HEK293 (cell line): ENCODE data around the gene CDK19.

ENCODE experiments used
- CTCF ChIA-PET: fragments of 350-600 bp; formaldehyde crosslinking; extraction: SDS; loops from one replicate; lab custom pipeline; 2021; ENCODE audit warnings: antibody characterized with exemption; lab: Yijun Ruan, JAX
- POLR2A ChIA-PET: fragments of 300-600 bp; formaldehyde crosslinking; extraction: SDS; loops from one replicate; lab custom pipeline; 2020; ENCODE audit warnings: antibody characterized with exemption, inconsistent platforms; lab: Yijun Ruan, JAX
- H3K27ac ChIP-seq: fragments of 200-500 bp; sonication (Bioruptor generic); 2 replicates; pipeline ENCODE4 v1.5.1; 2014; ENCODE audit warnings: low read depth, low read length, control low read depth, inconsistent platforms; ENCODE audit errors: extremely low read depth
- H3K36me3 ChIP-seq, 2 experiments: fragments of 200-500 bp in 1 of 2; sonication (Bioruptor generic) in 1 of 2; 1 replicate in 1 of 2; 2 replicates in 1 of 2; pipeline ENCODE4 v1.5.1; 2014 to 2017; ENCODE audit warnings: inconsistent platforms in 2 of 2, low read length in 2 of 2; ENCODE audit not compliant: control insufficient read depth in 2 of 2, insufficient read depth in 1 of 2
- H3K4me1 ChIP-seq: fragments of 200-500 bp; sonication (Bioruptor generic); 2 replicates; pipeline ENCODE4 v1.5.1; 2014; ENCODE audit warnings: mild to moderate bottlenecking, low read length, inconsistent platforms; ENCODE audit not compliant: control insufficient read depth, insufficient read depth
- H3K4me3 ChIP-seq: 2 replicates; pipeline ENCODE4 v1.5.1; 2011; ENCODE audit warnings: low read depth, mild to moderate bottlenecking, control low read depth, low read length, moderate library complexity
- H3K9me3 ChIP-seq: fragments of 200-500 bp; sonication (Bioruptor generic); 2 replicates; pipeline ENCODE4 v1.5.1; 2014; ENCODE audit warnings: low read depth, low read length, inconsistent platforms; ENCODE audit not compliant: control insufficient read depth, insufficient read depth
- HOXD13 ChIP-seq: sonication (generic); formaldehyde crosslinking; IDR thresholded peaks from 2 replicates; pipeline ENCODE4 v1.8.0; 2022; ENCODE audit warnings: missing genetic modification reagents, borderline replicate concordance
- KLF16 ChIP-seq: fragments of 450-650 bp; formaldehyde crosslinking; IDR thresholded peaks from 2 replicates; pipeline ENCODE4 v1.5.1; 2017; ENCODE audit warnings: missing biosample characterization, missing genetic modification characterization
- KLF8 ChIP-seq: fragments of 450-650 bp; formaldehyde crosslinking; IDR thresholded peaks from 2 replicates; pipeline ENCODE4 v1.5.1; 2016; ENCODE audit warnings: missing biosample characterization, missing genetic modification characterization
- OSR2 ChIP-seq: fragments of 450-650 bp; formaldehyde crosslinking; IDR thresholded peaks from 2 replicates; pipeline ENCODE4 v1.5.1; 2016; ENCODE audit warnings: missing biosample characterization, missing genetic modification characterization
- SCRT2 ChIP-seq: fragments of 450-650 bp; formaldehyde crosslinking; IDR thresholded peaks from 2 replicates; pipeline ENCODE4 v1.5.1; 2016; ENCODE audit warnings: missing biosample characterization, missing genetic modification characterization
- SETDB1 ChIP-seq: IDR thresholded peaks from one replicate; pipeline ENCODE4 v1.6.1; 2017; ENCODE audit warnings: mild to moderate bottlenecking, low read length, moderate library complexity, mixed read lengths; ENCODE audit not compliant: insufficient read length
- SP2 ChIP-seq: fragments of 450-650 bp; formaldehyde crosslinking; IDR thresholded peaks from 2 replicates; pipeline ENCODE4 v1.5.1; 2016; ENCODE audit warnings: missing biosample characterization, missing genetic modification characterization
- SP3 ChIP-seq: fragments of 450-650 bp; formaldehyde crosslinking; IDR thresholded peaks from 2 replicates; pipeline ENCODE4 v1.5.1; 2016; ENCODE audit warnings: missing biosample characterization, missing genetic modification characterization
- SP7 ChIP-seq: fragments of 450-650 bp; formaldehyde crosslinking; IDR thresholded peaks from 2 replicates; pipeline ENCODE4 v1.5.1; 2016; ENCODE audit warnings: missing biosample characterization, missing genetic modification characterization
- ZBTB8A ChIP-seq: fragments of 450-650 bp; formaldehyde crosslinking; IDR thresholded peaks from 2 replicates; pipeline ENCODE4 v1.5.1; 2016; ENCODE audit warnings: missing biosample characterization, missing genetic modification characterization
- ZFHX2 ChIP-seq: fragments of 450-650 bp; formaldehyde crosslinking; conservative IDR thresholded peaks from 2 replicates; pipeline ENCODE4 v1.5.1; 2016; ENCODE audit warnings: missing biosample characterization, missing genetic modification characterization
- ZIC2 ChIP-seq: fragments of 450-650 bp; formaldehyde crosslinking; IDR thresholded peaks from 2 replicates; pipeline ENCODE4 v1.5.1; 2016; ENCODE audit warnings: missing biosample characterization, missing genetic modification characterization
- ZNF140 ChIP-seq: fragments of 450-650 bp; formaldehyde crosslinking; IDR thresholded peaks from 2 replicates; pipeline ENCODE4 v1.5.1; 2016; ENCODE audit warnings: missing biosample characterization, missing genetic modification characterization
- ZNF157 ChIP-seq: fragments of 450-650 bp; formaldehyde crosslinking; IDR thresholded peaks from 2 replicates; pipeline ENCODE4 v1.5.1; 2016; ENCODE audit warnings: missing biosample characterization, missing genetic modification characterization
- ZNF248 ChIP-seq: fragments of 450-650 bp; formaldehyde crosslinking; IDR thresholded peaks from 2 replicates; pipeline ENCODE4 v1.5.1; 2017; ENCODE audit warnings: missing biosample characterization, missing genetic modification characterization
- ZNF37A ChIP-seq: fragments of 450-650 bp; IDR thresholded peaks from 2 replicates; pipeline ENCODE4 v1.5.1; 2018; ENCODE audit warnings: missing biosample characterization, missing genetic modification characterization
- ZNF416 ChIP-seq: fragments of 450-650 bp; formaldehyde crosslinking; IDR thresholded peaks from 2 replicates; pipeline ENCODE4 v1.5.1; 2016; ENCODE audit warnings: missing biosample characterization, missing genetic modification characterization
- ZNF544 ChIP-seq: fragments of 450-650 bp; formaldehyde crosslinking; IDR thresholded peaks from 2 replicates; pipeline ENCODE4 v1.5.0; 2017; ENCODE audit warnings: missing biosample characterization, missing genetic modification characterization
- ZNF555 ChIP-seq: fragments of 450-650 bp; formaldehyde crosslinking; conservative IDR thresholded peaks from 2 replicates; pipeline ENCODE4 v1.5.1; 2017; ENCODE audit warnings: missing biosample characterization, mild to moderate bottlenecking, missing genetic modification characterization, inconsistent platforms
- ZNF558 ChIP-seq: fragments of 450-650 bp; formaldehyde crosslinking; IDR thresholded peaks from 2 replicates; pipeline ENCODE4 v1.5.1; 2016; ENCODE audit warnings: missing biosample characterization, missing genetic modification characterization
- ZNF610 ChIP-seq: fragments of 450-650 bp; formaldehyde crosslinking; IDR thresholded peaks from 2 replicates; pipeline ENCODE4 v1.5.1; 2016; ENCODE audit warnings: missing biosample characterization, missing genetic modification characterization, borderline replicate concordance
- ZNF621 ChIP-seq: fragments of 450-650 bp; formaldehyde crosslinking; IDR thresholded peaks from 2 replicates; pipeline ENCODE4 v1.5.1; 2017; ENCODE audit warnings: missing biosample characterization, missing genetic modification characterization
- ZNF629 ChIP-seq: fragments of 450-650 bp; formaldehyde crosslinking; IDR thresholded peaks from 2 replicates; pipeline ENCODE4 v1.5.1; 2017; ENCODE audit warnings: missing biosample characterization, missing genetic modification characterization
- ZNF76 ChIP-seq: fragments of 450-650 bp; formaldehyde crosslinking; IDR thresholded peaks from 2 replicates; pipeline ENCODE4; 2016; ENCODE audit warnings: low read depth, missing biosample characterization, missing genetic modification characterization, borderline replicate concordance
- ZSCAN16 ChIP-seq: fragments of 450-650 bp; formaldehyde crosslinking; IDR thresholded peaks from 2 replicates; pipeline ENCODE4 v1.5.1; 2016; ENCODE audit warnings: missing biosample characterization, missing genetic modification characterization
- TF ChIP-seq, protein P1 (sequence below): fragments of 450-650 bp; formaldehyde crosslinking; IDR thresholded peaks from 2 replicates; pipeline ENCODE4 v1.5.1; 2016; ENCODE audit warnings: missing biosample characterization, missing genetic modification characterization
- TF ChIP-seq, protein P2 (sequence below): sonication (generic); formaldehyde crosslinking; IDR thresholded peaks from 2 replicates; pipeline ENCODE4 v1.8.1; 2022; ENCODE audit warnings: mild to moderate bottlenecking, moderate library complexity, missing genetic modification reagents
- TF ChIP-seq, protein P3 (sequence below): fragments of 450-650 bp; formaldehyde crosslinking; IDR thresholded peaks from 2 replicates; pipeline ENCODE4 v1.5.1; 2017; ENCODE audit warnings: missing biosample characterization, missing genetic modification characterization

Gene CDK19

DNA sequence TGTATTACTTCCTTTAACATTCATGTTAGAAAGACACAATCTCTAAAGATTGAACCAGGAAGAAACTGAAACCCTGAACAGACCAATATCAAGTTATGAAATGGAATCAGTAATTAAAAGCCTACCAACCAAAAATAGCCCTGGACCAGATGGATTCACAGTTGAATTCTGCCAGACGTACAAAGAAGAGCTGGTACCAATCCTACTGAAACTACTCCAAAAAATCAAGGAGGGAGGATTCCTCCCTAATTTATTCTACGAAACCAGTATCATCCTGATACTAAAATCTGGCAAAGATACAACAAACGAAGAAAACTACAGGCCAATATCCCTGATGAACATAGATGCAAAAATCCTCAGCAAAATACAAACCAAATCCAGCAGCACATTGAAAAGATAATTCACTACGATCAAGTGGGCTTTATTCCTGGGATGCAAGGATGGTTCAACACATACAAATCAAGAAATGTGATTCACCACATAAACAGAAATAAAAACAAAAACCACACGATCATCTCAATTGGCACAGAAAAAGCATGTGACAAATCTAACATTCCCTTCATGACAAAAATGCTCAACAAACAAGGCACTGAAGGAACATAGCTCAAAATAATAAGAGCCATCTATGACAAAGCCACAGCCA, 15.0 kb downstream of the CDK19 start:
- Histone ChIP-seq H3K27ac (no peak overlapping the region), H3K4me1 (no peaks in the 10 kb centered on the region), H3K36me3 (no peaks in the 10 kb centered on the region), H3K9me3 (no peaks in the 10 kb centered on the region), H3K4me3 (no peak overlapping the region)
- TF ChIP-seq ZNF629 (tag by site-specific recombination) (no peak), SETDB1 (peak; percentile 58)
- POLR2A ChIA-PET: interaction anchor here (1.0 kb wide), 1 partner anchor 10 kb away, joined by 3 read pairs; no protein-coding TSS in a partner anchor
- CTCF ChIA-PET: no interaction called here

DNA sequence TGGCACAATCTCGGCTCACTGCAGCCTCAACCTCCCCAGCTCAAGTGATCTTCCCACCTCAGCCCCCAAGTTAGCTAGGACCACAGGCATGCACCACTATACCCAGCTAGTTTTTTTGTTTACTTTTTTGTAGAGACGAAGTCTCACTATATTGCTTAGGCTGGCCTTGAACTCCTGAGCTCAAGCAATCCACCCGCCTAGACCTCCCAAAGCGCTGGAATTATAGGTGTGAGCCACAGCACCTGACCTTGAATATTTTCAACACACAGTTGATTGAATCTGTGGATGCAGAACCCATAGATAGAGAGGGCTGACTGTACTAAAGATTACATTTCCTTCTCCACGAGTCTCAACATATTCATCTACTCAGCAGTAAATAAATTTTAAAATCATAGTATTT, 15.6 kb downstream of the CDK19 start:
- Histone ChIP-seq H3K9me3 (no peaks in the 10 kb centered on the region), H3K4me1 (no peaks in the 10 kb centered on the region), H3K4me3 (no peak overlapping the region), H3K27ac (no peak overlapping the region), H3K36me3 (no peaks in the 10 kb centered on the region)
- TF ChIP-seq ZIC2 (tag by site-specific recombination) (no peak), ZNF140 (tag by site-specific recombination) (no peak), ZNF248 (tag by site-specific recombination) (no peak), ZNF610 (tag by site-specific recombination) (no peak), ZNF544 (no peak), ZBTB8A (tag by site-specific recombination) (no peak), SP2 (no peak)
- POLR2A ChIA-PET: interaction anchor here (1.0 kb wide), 1 partner anchor 16 kb away, joined by 3 read pairs; the partner anchor contains the start of gene CDK19
- CTCF ChIA-PET: no interaction called here

DNA sequence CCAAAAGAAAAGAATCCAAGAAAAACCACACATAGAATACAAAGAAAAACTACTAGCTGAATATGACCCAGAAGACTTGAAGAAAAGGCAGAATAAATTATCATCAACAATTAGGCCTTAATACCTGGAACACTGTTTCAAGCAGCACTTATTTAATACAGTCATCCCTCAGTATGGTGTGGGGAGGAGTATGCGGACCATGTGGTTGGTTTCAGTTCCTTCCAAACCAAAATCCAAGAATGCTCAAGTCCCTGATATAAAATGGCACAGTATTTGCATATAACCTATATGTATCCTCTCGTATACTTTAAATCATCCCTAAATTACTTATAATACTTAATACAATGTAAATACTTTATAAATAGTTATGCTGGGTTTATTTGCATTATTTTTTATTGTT, 16.1 kb downstream of the CDK19 start:
- CTCF ChIA-PET: no interaction called here
- TF ChIP-seq ZNF157 (tag by site-specific recombination): no peak
- no peak for TF ChIP-seq KLF8 (tag by site-specific recombination)
- TF ChIP-seq, protein P1, sequence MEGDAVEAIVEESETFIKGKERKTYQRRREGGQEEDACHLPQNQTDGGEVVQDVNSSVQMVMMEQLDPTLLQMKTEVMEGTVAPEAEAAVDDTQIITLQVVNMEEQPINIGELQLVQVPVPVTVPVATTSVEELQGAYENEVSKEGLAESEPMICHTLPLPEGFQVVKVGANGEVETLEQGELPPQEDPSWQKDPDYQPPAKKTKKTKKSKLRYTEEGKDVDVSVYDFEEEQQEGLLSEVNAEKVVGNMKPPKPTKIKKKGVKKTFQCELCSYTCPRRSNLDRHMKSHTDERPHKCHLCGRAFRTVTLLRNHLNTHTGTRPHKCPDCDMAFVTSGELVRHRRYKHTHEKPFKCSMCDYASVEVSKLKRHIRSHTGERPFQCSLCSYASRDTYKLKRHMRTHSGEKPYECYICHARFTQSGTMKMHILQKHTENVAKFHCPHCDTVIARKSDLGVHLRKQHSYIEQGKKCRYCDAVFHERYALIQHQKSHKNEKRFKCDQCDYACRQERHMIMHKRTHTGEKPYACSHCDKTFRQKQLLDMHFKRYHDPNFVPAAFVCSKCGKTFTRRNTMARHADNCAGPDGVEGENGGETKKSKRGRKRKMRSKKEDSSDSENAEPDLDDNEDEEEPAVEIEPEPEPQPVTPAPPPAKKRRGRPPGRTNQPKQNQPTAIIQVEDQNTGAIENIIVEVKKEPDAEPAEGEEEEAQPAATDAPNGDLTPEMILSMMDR: no peak
- no peak for TF ChIP-seq ZNF621 (tag by site-specific recombination)
- TF ChIP-seq SP3 (tag by site-specific recombination): no peak
- no peak for TF ChIP-seq KLF16 (tag by site-specific recombination)
- TF ChIP-seq ZNF76 (tag by site-specific recombination): no peak
- TF ChIP-seq, protein P2, sequence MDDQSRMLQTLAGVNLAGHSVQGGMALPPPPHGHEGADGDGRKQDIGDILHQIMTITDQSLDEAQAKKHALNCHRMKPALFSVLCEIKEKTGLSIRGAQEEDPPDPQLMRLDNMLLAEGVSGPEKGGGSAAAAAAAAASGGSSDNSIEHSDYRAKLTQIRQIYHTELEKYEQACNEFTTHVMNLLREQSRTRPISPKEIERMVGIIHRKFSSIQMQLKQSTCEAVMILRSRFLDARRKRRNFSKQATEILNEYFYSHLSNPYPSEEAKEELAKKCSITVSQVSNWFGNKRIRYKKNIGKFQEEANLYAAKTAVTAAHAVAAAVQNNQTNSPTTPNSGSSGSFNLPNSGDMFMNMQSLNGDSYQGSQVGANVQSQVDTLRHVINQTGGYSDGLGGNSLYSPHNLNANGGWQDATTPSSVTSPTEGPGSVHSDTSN: no peak
- TF ChIP-seq ZNF416 (tag by site-specific recombination): no peak
- TF ChIP-seq, protein P3, sequence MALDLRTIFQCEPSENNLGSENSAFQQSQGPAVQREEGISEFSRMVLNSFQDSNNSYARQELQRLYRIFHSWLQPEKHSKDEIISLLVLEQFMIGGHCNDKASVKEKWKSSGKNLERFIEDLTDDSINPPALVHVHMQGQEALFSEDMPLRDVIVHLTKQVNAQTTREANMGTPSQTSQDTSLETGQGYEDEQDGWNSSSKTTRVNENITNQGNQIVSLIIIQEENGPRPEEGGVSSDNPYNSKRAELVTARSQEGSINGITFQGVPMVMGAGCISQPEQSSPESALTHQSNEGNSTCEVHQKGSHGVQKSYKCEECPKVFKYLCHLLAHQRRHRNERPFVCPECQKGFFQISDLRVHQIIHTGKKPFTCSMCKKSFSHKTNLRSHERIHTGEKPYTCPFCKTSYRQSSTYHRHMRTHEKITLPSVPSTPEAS: no peak
- no peak for TF ChIP-seq HOXD13 (CRISPR knock-in tag)
- TF ChIP-seq ZFHX2 (tag by site-specific recombination): no peak
- TF ChIP-seq ZNF37A (tag by site-specific recombination): no peak
- TF ChIP-seq ZNF555 (tag by site-specific recombination): no peak
- TF ChIP-seq SCRT2: no peak
- no peak for TF ChIP-seq SP7
- no peak for TF ChIP-seq ZSCAN16
- no peak for TF ChIP-seq ZNF558 (tag by site-specific recombination)
- TF ChIP-seq OSR2 (tag by site-specific recombination): no peak

More for the DNA sequence above, 16.1 kb downstream of the CDK19 start:
- Histone ChIP-seq H3K36me3 (no peaks in the 10 kb centered on the region), H3K4me3 (no peak overlapping the region), H3K9me3 (no peaks in the 10 kb centered on the region), H3K4me1 (no peaks in the 10 kb centered on the region), H3K27ac (no peak overlapping the region)
- POLR2A ChIA-PET: interaction anchor here (1.0 kb wide), 1 partner anchor 16 kb away, joined by 3 read pairs; the partner anchor contains the start of gene CDK19
